ENCODE data around the gene RPL28. TPM values are rescaled to one million over a fixed set of nuclear protein-coding genes. Genes with fewer than 3 reads are reported as not detected.

RPL28 gene
- total and polyA plus RNA-seq, 7 donors: 253 to 2,816 (median 607) TPM

GRCh38 chr19:55377356-55378131 is 8.2 kb upstream of the RPL28 start:
- Histone ChIP-seq H3K4me3 (no peak overlapping the region), H3K9me3 (no peaks in the 10 kb centered on the region), H3K27me3 (peaks cover 33 to 56% (median 45%) of the 10 kb centered on the region in 3 donors), H3K4me1 (peaks cover 0 to 13% (median 7%) of the 10 kb centered on the region in 4 donors), H3K27ac (no peak overlapping the region), H3K36me3 (no peaks in the 10 kb centered on the region)
- TF ChIP-seq EP300 (IDR thresholded peaks at IDR 0.05): no peak
- no peak for TF ChIP-seq POLR2AphosphoS5 (IDR thresholded peaks at IDR 0.05)
- no peak for TF ChIP-seq CTCF (IDR thresholded peaks at IDR 0.05)
- TF ChIP-seq POLR2A (IDR thresholded peaks at IDR 0.05): no peak
- DNase-seq: no peak
- intact Hi-C loops (cut with DNase I): no loop called here
- WGBS, 2 donors: 50 to 75% methylated on average over 43 of the region's 43 CpGs

GRCh38 chr19:55379174-55379573 is 6.6 kb upstream of the RPL28 start:
- H3K27me3 ChIP-seq: peaks cover 20 to 40% (median 29%) of the 10 kb centered on the region in 3 donors
- H3K4me3 ChIP-seq: no peak overlapping the region
- H3K36me3 ChIP-seq: no peaks in the 10 kb centered on the region
- no peaks in the 10 kb centered on the region for H3K9me3 ChIP-seq
- TF ChIP-seq POLR2A (IDR thresholded peaks at IDR 0.05) (no peak), POLR2AphosphoS5 (IDR thresholded peaks at IDR 0.05) (no peak), CTCF (IDR thresholded peaks at IDR 0.05) (no peak), EP300 (IDR thresholded peaks at IDR 0.05) (no peak)
- intact Hi-C loops (cut with DNase I): no loop called here
- peaks cover 0 to 16% (median 12%) of the 10 kb centered on the region in 4 donors for H3K4me1 ChIP-seq
- 69 to 73% methylated on average over 11 of the region's 11 CpGs for WGBS, 2 donors
- DNase-seq: no peak
- H3K27ac ChIP-seq: no peak overlapping the region

GRCh38 chr19:55382013-55382412 is 3.7 kb upstream of the RPL28 start:
- Histone ChIP-seq H3K36me3 (peaks cover 0 to 2% (median 0%) of the 10 kb centered on the region in 4 donors), H3K27me3 (peaks cover under 1 to 11% (median 8%) of the 10 kb centered on the region in 3 donors), H3K27ac (no peak overlapping the region), H3K4me3 (no peak overlapping the region), H3K9me3 (no peaks in the 10 kb centered on the region), H3K4me1 (peaks cover 0 to 30% (median 26%) of the 10 kb centered on the region in 4 donors)
- 96 to 97% methylated on average over 5 of the region's 5 CpGs for WGBS, 2 donors
- intact Hi-C loops (cut with DNase I): no loop called here
- no peak for DNase-seq
- TF ChIP-seq EP300 (IDR thresholded peaks at IDR 0.05): no peak
- TF ChIP-seq POLR2AphosphoS5 (IDR thresholded peaks at IDR 0.05): no peak
- TF ChIP-seq CTCF (IDR thresholded peaks at IDR 0.05): no peak
- TF ChIP-seq POLR2A (IDR thresholded peaks at IDR 0.05): no peak

GRCh38 chr19:55382522-55383054 is 3.1 kb upstream of the RPL28 start:
- no peak for DNase-seq
- Histone ChIP-seq H3K27me3 (peaks cover 0 to 6% (median 4%) of the 10 kb centered on the region in 3 donors), H3K4me3 (no peak overlapping the region), H3K36me3 (peaks cover 3 to 4% (median 3%) of the 10 kb centered on the region in 4 donors), H3K4me1 (peaks cover 0 to 35% (median 31%) of the 10 kb centered on the region in 4 donors), H3K27ac (no peak overlapping the region), H3K9me3 (no peaks in the 10 kb centered on the region)
- intact Hi-C loops (cut with DNase I): loop anchor here (1.0 kb wide), 2 partner anchors 43 to 80 kb away; partner anchors contain the start of gene KMT5C
- TF ChIP-seq POLR2A (IDR thresholded peaks at IDR 0.05) (no peak), CTCF (IDR thresholded peaks at IDR 0.05) (no peak)
- WGBS, 2 donors: 96 to 97% methylated on average over 3 of the region's 3 CpGs
